ENCODE data around the gene LIPT1. TPM values are rescaled to one million over a fixed set of nuclear protein-coding genes. Genes with fewer than 3 reads are reported as not detected.

LIPT1 gene
- total and polyA plus RNA-seq, 2 of the 8 experiments (the other 6 are each of a cell fraction or from before 2014, with no cell fraction given), result 6.1 to 10.9 TPM

DNA sequence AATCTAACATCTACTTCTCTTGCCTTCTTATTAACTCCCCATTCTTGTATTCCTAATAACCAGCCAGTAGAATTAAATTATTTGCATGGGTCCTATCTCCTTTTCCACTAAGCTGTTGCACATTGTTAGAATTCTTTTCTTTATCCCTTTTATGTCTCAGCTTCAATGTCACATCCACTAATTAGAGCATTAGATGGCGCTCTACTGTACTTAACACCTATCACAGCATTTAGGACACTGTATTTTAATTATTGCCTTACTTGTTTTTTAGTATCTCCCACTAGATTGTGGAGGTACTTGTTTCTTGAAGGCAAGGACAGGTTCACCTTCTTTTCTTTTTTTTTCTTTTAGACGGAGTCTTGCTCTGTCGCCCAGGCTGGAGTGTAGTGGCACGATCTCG lies 3.8 kb downstream of the LIPT1 start:
- no peaks in the 10 kb centered on the region for H3K79me1 ChIP-seq (ENCODE audit: low read depth, low read length)
- H3K23ac ChIP-seq (ENCODE audit: insufficient read length), result no peak overlapping the region
- no peak overlapping the region for H2BK15ac ChIP-seq (ENCODE audit: low read length)
- peaks cover 0 to 8% (median 3%) of the 10 kb centered on the region in 4 experiments; a peak in 2 of 7 replicates for H3K4me1 ChIP-seq (replicated peaks in 1 of 4; ENCODE audit: control insufficient read depth in 3 of 4, insufficient read depth in 4 of 4, low read length in 3 of 4)
- peaks cover 0 to 14% (median 2%) of the 10 kb centered on the region in 4 experiments; a peak in 3 of 8 replicates for H3K36me3 ChIP-seq (ENCODE audit: control insufficient read depth in 2 of 4, insufficient read depth in 4 of 4, low read length in 3 of 4)
- no peak overlapping the region for H4K5ac ChIP-seq (ENCODE audit: insufficient read length, low read depth, low read length)
- H2BK120ac ChIP-seq (replicated peaks; ENCODE audit: low read depth, low read length), result no peak overlapping the region
- no peak for TF ChIP-seq SP4 (IDR thresholded peaks at IDR 0.05; ENCODE audit: low read length)
- TF ChIP-seq, protein P1, sequence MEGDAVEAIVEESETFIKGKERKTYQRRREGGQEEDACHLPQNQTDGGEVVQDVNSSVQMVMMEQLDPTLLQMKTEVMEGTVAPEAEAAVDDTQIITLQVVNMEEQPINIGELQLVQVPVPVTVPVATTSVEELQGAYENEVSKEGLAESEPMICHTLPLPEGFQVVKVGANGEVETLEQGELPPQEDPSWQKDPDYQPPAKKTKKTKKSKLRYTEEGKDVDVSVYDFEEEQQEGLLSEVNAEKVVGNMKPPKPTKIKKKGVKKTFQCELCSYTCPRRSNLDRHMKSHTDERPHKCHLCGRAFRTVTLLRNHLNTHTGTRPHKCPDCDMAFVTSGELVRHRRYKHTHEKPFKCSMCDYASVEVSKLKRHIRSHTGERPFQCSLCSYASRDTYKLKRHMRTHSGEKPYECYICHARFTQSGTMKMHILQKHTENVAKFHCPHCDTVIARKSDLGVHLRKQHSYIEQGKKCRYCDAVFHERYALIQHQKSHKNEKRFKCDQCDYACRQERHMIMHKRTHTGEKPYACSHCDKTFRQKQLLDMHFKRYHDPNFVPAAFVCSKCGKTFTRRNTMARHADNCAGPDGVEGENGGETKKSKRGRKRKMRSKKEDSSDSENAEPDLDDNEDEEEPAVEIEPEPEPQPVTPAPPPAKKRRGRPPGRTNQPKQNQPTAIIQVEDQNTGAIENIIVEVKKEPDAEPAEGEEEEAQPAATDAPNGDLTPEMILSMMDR (IDR thresholded peaks at IDR 0.05; ENCODE audit: control extremely low read depth in 1 of 3, insufficient read depth in 1 of 3, low read depth in 1 of 3, low read length in 3 of 3), result peak in 1 of 3 experiments; percentile 27; a peak in 2 of 4 replicates
- H4K8ac ChIP-seq (ENCODE audit: extremely low read depth, insufficient read depth, low read length), result no peak overlapping the region
- no peaks in the 10 kb centered on the region for H3K27me3 ChIP-seq (replicated peaks in 1 of 4; ENCODE audit: control insufficient read depth in 3 of 4, extremely low read depth in 1 of 4, insufficient read depth in 3 of 4, low read length in 3 of 4)
- no peak overlapping the region for H2AK5ac ChIP-seq (ENCODE audit: low read depth, low read length)
- no peak overlapping the region for H2BK5ac ChIP-seq (ENCODE audit: low read depth, low read length)
- H3K14ac ChIP-seq (ENCODE audit: insufficient read length), result no peak overlapping the region
- H3K23me2 ChIP-seq (ENCODE audit: low read depth, low read length), result peaks cover 11% of the 10 kb centered on the region
- no peak overlapping the region for H3K4ac ChIP-seq (replicated peaks; ENCODE audit: insufficient read length, low read depth, low read length)
- H3K4me3 ChIP-seq (ENCODE audit: extremely low read depth in 1 of 4, insufficient read depth in 2 of 4, low read depth in 3 of 4, low read length in 4 of 4), result no peak overlapping the region
- ChIA-PET CTCF (ENCODE audit: partially characterized antibody) (interaction anchor here (0.7 to 3.1 kb wide), 7 partner anchors 9 to 23 kb away, joined by 3 to 11 read pairs (median 3); partner anchors contain the start of genes MITD1 and MRPL30), POLR2A (ENCODE audit: partially characterized antibody) (interaction anchor here (0.7 to 1.8 kb wide), 4 partner anchors 9 to 38 kb away, joined by 3 to 9 read pairs (median 4); partner anchors contain the start of gene MRPL30)
- H3K18ac ChIP-seq (ENCODE audit: extremely low read depth, low read length), result no peak overlapping the region
- H3K79me2 ChIP-seq (ENCODE audit: control insufficient read depth in 1 of 2, insufficient read depth in 2 of 2, low read length in 2 of 2), result peaks cover 0 to 7% of the 10 kb centered on the region in 2 experiments; a peak in 2 of 4 replicates
- H3K9ac ChIP-seq (replicated peaks in 1 of 4; ENCODE audit: extremely low read depth in 1 of 4, low read depth in 3 of 4, low read length in 3 of 4), result no peak overlapping the region
- FAIRE-seq (no peak), DNase-seq (ENCODE audit: low read depth in 1 of 2, low spot score in 2 of 2) (no peak)
- H3K9me3 ChIP-seq (ENCODE audit: insufficient read depth in 2 of 2, low read depth in 1 of 2, low read length in 1 of 2), result no peaks in the 10 kb centered on the region
- H3K4me2 ChIP-seq (ENCODE audit: insufficient read depth in 1 of 2, low read depth in 2 of 2, low read length in 2 of 2), result no peak overlapping the region
- WGBS, 2 experiments (ENCODE audit: extremely low coverage in 1 of 2, insufficient coverage in 1 of 2, insufficient read length in 1 of 2, insufficient replicate concordance in 2 of 2, low coverage in 1 of 2, low lambda C conversion rate in 2 of 2, missing lambda C conversion rate in 1 of 2), result 79% methylated on average over 3 of the region's 5 CpGs; no CpG with 5 or more reads in 1 of the 2 experiments
- H2BK20ac ChIP-seq (ENCODE audit: low read length), result no peak overlapping the region
- no peak overlapping the region for H4K91ac ChIP-seq (replicated peaks; ENCODE audit: insufficient read length, low read length)
- no peaks in the 10 kb centered on the region for H4K20me1 ChIP-seq (replicated peaks in 1 of 2; ENCODE audit: control insufficient read depth in 1 of 2, insufficient read depth in 2 of 2, low read length in 2 of 2)
- H3K27ac ChIP-seq (ENCODE audit: low read depth, low read length), result no peak overlapping the region
- H2AFZ ChIP-seq (ENCODE audit: low read length), result no peak overlapping the region
- no peak overlapping the region for H2BK12ac ChIP-seq (ENCODE audit: low read depth, low read length)
- H3K56ac ChIP-seq (replicated peaks; ENCODE audit: insufficient read length, low read depth, low read length), result no peak overlapping the region
